Common myeloid progenitor, CD34-positive (primary cell): ENCODE results near the gene CPB1.

Experiments
- CTCF ChIA-PET: fragments of 350-600 bp; sonication (Branson Sonifier 250); formaldehyde crosslinking; loops from one replicate; lab custom pipeline; 2021; ENCODE audit warnings: antibody characterized with exemption; lab: Charles Lee
- POLR2A ChIA-PET: fragments of 350-600 bp; sonication (Branson Sonifier 250); formaldehyde crosslinking; loops from one replicate; lab custom pipeline; 2021; ENCODE audit warnings: antibody characterized with exemption; lab: Charles Lee
- DNase-seq, 3 donors: peaks; one replicate each; pipeline versions ENCODE4 v3.0.0 to v3.0.0-alpha.2; 2013
- H3K27ac ChIP-seq, 2 experiments: 1 replicate in 1 of 2; 2 replicates in 1 of 2; pipeline ENCODE4 v1.7.0; 2013; ENCODE audit warnings: inconsistent platforms in 2 of 2, low read length in 2 of 2, mild to moderate bottlenecking in 2 of 2, low read depth in 1 of 2, moderate library complexity in 1 of 2; ENCODE audit not compliant: severe bottlenecking in 2 of 2, insufficient read depth in 1 of 2, poor library complexity in 1 of 2
- H3K27me3 ChIP-seq, 5 experiments: replicated peaks in 2 of 5; 1 replicate in 3 of 5; 2 replicates in 2 of 5; pipeline versions ENCODE4 v1.6.1 to v1.7.0; 2013; ENCODE audit warnings: low read length in 4 of 5, mild to moderate bottlenecking in 2 of 5, moderate library complexity in 2 of 5, inconsistent platforms in 1 of 5; ENCODE audit not compliant: insufficient read depth in 5 of 5, control insufficient read depth in 4 of 5
- H3K36me3 ChIP-seq, 4 experiments: 1 replicate in 2 of 4; 2 replicates in 2 of 4; pipeline versions ENCODE4 v1.6.1 to v1.7.0; 2013; ENCODE audit warnings: low read length in 3 of 4, control low read depth in 1 of 4, mild to moderate bottlenecking in 1 of 4; ENCODE audit not compliant: control insufficient read depth in 4 of 4, insufficient read depth in 4 of 4
- H3K4me1 ChIP-seq, 4 experiments: 1 replicate in 3 of 4; 2 replicates in 1 of 4; pipeline versions ENCODE4 v1.6.1 to v1.7.1; 2013; ENCODE audit warnings: low read length in 3 of 4, mild to moderate bottlenecking in 3 of 4, control low read depth in 1 of 4, inconsistent platforms in 1 of 4, moderate library complexity in 1 of 4; ENCODE audit not compliant: control insufficient read depth in 4 of 4, insufficient read depth in 4 of 4; ENCODE audit errors: control extremely low read depth in 1 of 4
- H3K4me3 ChIP-seq, 7 experiments: 1 replicate in 4 of 7; 2 replicates in 3 of 7; pipeline versions ENCODE4 v1.5.1 to v1.7.0; 2013; ENCODE audit warnings: mild to moderate bottlenecking in 7 of 7, low read length in 6 of 7, moderate library complexity in 6 of 7, inconsistent platforms in 2 of 7, low read depth in 2 of 7, control low read depth in 1 of 7; ENCODE audit not compliant: insufficient read depth in 4 of 7, control insufficient read depth in 1 of 7; ENCODE audit errors: extremely low read depth in 1 of 7
- H3K9me3 ChIP-seq, 5 experiments: 1 replicate in 4 of 5; 2 replicates in 1 of 5; pipeline versions ENCODE4 v1.6.1 to v1.7.1; 2013; ENCODE audit warnings: low read length in 4 of 5, mild to moderate bottlenecking in 2 of 5, inconsistent platforms in 1 of 5, low read depth in 1 of 5, moderate library complexity in 1 of 5; ENCODE audit not compliant: control insufficient read depth in 4 of 5, insufficient read depth in 2 of 5; ENCODE audit errors: control extremely low read depth in 1 of 5
- WGBS: methylation state at CpG from one replicate; pipeline ENCODE4 v1.1.5; 2013; ENCODE audit not compliant: insufficient coverage; 5-methylcytosine and 5-hydroxymethylcytosine counted together

The CPB1 gene

DNA sequence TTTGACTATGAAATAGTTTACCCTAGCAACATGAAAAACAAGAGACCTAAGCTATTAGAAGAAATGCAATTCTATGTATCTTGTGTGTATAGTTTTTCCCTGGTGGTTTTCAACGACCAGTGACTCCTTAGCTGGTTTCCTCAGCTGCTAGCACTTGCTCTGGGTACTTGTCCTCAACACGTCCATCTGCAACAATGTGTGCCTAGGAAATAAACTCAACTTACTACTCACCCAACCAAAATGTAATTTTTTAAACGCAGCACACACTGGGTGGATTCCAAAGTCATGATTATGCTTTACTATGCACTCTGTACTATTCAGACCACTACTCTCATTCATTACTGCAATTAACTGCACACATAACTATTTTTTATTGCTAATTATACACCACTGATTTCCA lies 68.5 kb downstream of the CPB1 start:
- H3K27ac ChIP-seq, result no peak overlapping the region
- H3K9me3 ChIP-seq, result peaks cover 0 to 8% (median 0%) of the 10 kb centered on the region in 5 experiments
- no peaks in the 10 kb centered on the region for H3K4me1 ChIP-seq
- no peaks in the 10 kb centered on the region for H3K27me3 ChIP-seq
- no peak for DNase-seq
- H3K4me3 ChIP-seq, result no peak overlapping the region
- POLR2A ChIA-PET, result no interaction called here
- peaks cover 0 to 3% (median 2%) of the 10 kb centered on the region in 4 experiments for H3K36me3 ChIP-seq
- WGBS, result 93% methylated on average over 3 of the region's 3 CpGs
- CTCF ChIA-PET, result interaction anchor here (0.6 kb wide), 1 partner anchor 805 kb away, joined by 3 read pairs; no protein-coding TSS in a partner anchor

DNA sequence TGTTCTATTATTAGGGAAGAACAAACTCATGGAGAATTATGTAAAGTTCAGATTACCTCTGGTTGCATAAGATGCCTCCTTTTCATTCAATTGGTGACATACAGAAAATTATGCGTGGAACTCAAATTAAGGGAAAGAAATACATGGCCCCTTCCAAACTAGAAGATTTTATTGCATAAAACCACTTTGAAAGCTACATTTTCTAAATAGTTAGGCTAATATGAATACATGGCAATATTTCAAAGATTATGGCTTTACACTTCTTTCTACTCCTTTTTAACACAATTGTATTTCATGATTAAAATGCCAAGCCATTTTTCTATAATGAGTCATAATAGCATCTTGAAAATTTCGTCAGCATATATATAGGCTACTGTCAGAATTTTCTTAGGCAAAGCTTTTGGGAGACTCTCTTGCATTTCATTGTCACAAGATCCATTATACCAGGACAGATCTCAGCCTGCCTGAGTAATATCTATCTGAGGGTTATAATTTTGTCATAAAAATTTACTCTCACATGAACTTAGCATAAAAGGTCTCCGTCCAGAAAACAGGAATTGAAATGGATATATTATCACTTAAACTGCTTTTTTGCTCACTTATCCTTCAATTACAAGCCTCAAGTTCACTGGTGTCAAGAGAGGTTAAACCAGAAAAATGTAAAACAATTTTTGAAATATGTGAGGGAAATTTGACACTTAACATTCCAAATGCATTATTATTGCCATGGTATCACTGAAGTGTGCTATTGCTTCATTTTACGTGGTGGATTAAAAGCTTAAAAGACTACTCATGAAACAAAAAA lies 74.6 kb downstream of the CPB1 start:
- Histone ChIP-seq H3K36me3 (peaks cover 0 to 2% (median 0%) of the 10 kb centered on the region in 4 experiments), H3K4me3 (no peak overlapping the region), H3K27ac (no peak overlapping the region), H3K27me3 (no peaks in the 10 kb centered on the region), H3K9me3 (no peaks in the 10 kb centered on the region), H3K4me1 (no peaks in the 10 kb centered on the region)
- POLR2A ChIA-PET, result no interaction called here
- no peak for DNase-seq
- CTCF ChIA-PET, result no interaction called here
- WGBS, result no CpG with 5 or more reads among the region's 4 CpGs

DNA sequence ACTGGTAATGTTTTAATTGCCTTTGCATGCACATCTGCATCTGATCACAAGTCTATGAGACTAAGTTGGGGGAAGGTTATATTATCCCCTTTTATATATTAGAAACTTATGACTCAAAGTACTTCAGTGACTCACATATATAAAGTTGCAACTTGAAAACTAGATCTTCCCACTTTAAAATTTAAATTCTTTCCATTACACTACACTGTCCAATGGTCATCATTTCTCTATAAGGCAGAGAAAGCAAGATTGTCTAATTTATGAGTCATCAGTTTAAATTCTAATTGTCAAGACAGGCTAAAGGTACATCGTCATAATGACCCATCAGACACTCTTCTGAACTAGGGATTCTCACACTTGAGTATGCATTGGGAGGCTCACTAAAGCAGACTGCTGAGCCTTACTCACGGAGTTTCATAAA lies 75.4 kb downstream of the CPB1 start:
- Histone ChIP-seq H3K36me3 (peaks cover 0 to 2% (median 0%) of the 10 kb centered on the region in 4 experiments), H3K4me1 (no peaks in the 10 kb centered on the region), H3K27ac (no peak overlapping the region), H3K4me3 (no peak overlapping the region), H3K9me3 (no peaks in the 10 kb centered on the region), H3K27me3 (no peaks in the 10 kb centered on the region)
- POLR2A ChIA-PET, result no interaction called here
- WGBS, result 100% methylated on average over 1 of the region's 2 CpGs
- CTCF ChIA-PET, result no interaction called here
- no peak for DNase-seq

DNA sequence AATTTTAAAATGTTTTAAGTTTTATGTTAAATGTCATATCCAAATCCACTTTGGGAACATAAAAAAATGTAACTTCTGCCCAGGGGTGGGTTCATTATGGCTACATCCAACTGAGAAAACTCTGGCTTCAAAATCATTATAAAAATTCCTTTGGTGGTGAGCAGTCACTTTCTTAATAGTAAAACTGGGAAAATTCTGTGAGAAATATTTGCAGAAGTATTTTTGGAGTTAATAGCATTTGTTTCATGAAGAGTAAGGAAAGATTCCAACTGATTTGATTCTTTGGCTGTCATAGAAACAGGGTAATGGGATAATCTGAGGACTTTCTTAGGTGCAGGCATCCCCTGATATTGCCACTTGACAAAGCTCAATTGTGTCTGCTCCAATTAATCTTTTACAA lies 76.3 kb downstream of the CPB1 start:
- H3K9me3 ChIP-seq, result no peaks in the 10 kb centered on the region
- no peak for DNase-seq
- ChIA-PET POLR2A (no interaction called here), CTCF (no interaction called here)
- no peaks in the 10 kb centered on the region for H3K4me1 ChIP-seq
- peaks cover 0 to 2% (median 0%) of the 10 kb centered on the region in 4 experiments for H3K36me3 ChIP-seq
- H3K4me3 ChIP-seq, result no peak overlapping the region
- H3K27ac ChIP-seq, result no peak overlapping the region
- H3K27me3 ChIP-seq, result no peaks in the 10 kb centered on the region

DNA sequence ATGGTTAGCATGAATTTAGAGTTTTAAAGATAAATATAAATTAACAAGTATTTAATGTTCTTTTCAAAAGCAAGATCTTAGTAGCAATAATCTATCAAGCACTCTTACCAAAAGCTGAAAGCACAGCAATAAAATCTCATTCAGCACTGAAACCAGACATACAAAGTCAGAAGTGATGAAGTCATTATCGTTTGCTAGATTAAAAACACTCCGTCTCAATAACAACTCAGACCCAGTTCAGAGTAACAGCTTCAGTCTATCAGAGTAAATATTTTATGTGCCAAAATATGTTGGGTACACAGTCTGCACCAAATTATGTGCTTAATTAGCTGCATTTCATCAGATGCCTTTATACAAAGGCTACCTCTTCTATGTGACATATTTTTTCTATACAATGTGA lies 79.1 kb downstream of the CPB1 start:
- H3K36me3 ChIP-seq, result no peaks in the 10 kb centered on the region
- no peaks in the 10 kb centered on the region for H3K27me3 ChIP-seq
- no peak for DNase-seq
- CTCF ChIA-PET, result no interaction called here
- H3K27ac ChIP-seq, result no peak overlapping the region
- POLR2A ChIA-PET, result no interaction called here
- WGBS, result no CpG with 5 or more reads among the region's 2 CpGs
- no peaks in the 10 kb centered on the region for H3K4me1 ChIP-seq
- no peak overlapping the region for H3K4me3 ChIP-seq
- H3K9me3 ChIP-seq, result no peaks in the 10 kb centered on the region
